Trophoblast cell (in vitro differentiated cells and primary cell): ENCODE results near the gene LZTFL1.

Source experiments
- DNase-seq, 2 donors: peaks; one replicate each; pipeline ENCODE4 v3.0.0-alpha.2; 2016
- H2AFZ ChIP-seq: 2 replicates; pipeline ENCODE4 v1.6.1; 2013; ENCODE audit warnings: low read length, moderate library complexity, mild to moderate bottlenecking; ENCODE audit not compliant: insufficient read depth, poor library complexity
- H2AK5ac ChIP-seq: 2 replicates; pipeline ENCODE4 v1.6.1; 2013; ENCODE audit warnings: mild to moderate bottlenecking, low read length
- H2BK120ac ChIP-seq: 2 replicates; pipeline ENCODE4 v1.6.1; 2013; ENCODE audit warnings: low read length, mild to moderate bottlenecking, moderate library complexity; ENCODE audit not compliant: insufficient read depth, poor library complexity
- H2BK12ac ChIP-seq: 2 replicates; pipeline ENCODE4 v1.6.1; 2013; ENCODE audit warnings: mild to moderate bottlenecking, low read length, moderate library complexity
- H2BK5ac ChIP-seq: 2 replicates; pipeline ENCODE4 v1.6.1; 2013; ENCODE audit warnings: low read length, low read depth, moderate library complexity, mild to moderate bottlenecking; ENCODE audit not compliant: poor library complexity
- H3K14ac ChIP-seq: 2 replicates; pipeline ENCODE4 v1.6.1; 2013; ENCODE audit warnings: mild to moderate bottlenecking, low read length
- H3K18ac ChIP-seq: 2 replicates; pipeline ENCODE4 v1.6.1; 2013; ENCODE audit warnings: mild to moderate bottlenecking, low read length
- H3K23ac ChIP-seq: 2 replicates; pipeline ENCODE4 v1.6.1; 2013; ENCODE audit warnings: low read length
- H3K27ac ChIP-seq: 2 replicates; pipeline ENCODE4 v1.5.1; 2013; ENCODE audit warnings: low read depth, mild to moderate bottlenecking, inconsistent platforms, low read length, moderate library complexity
- H3K27me3 ChIP-seq: 2 replicates; pipeline ENCODE4 v1.6.1; 2013; ENCODE audit warnings: inconsistent platforms, mild to moderate bottlenecking, low read length, moderate library complexity; ENCODE audit not compliant: insufficient read depth
- H3K36me3 ChIP-seq, 2 experiments: 1 replicate in 1 of 2; 2 replicates in 1 of 2; pipeline ENCODE4 v1.6.1; 2013; ENCODE audit warnings: low read length in 2 of 2, mild to moderate bottlenecking in 2 of 2, moderate library complexity in 1 of 2; ENCODE audit not compliant: insufficient read depth in 2 of 2, control insufficient read depth in 1 of 2
- H3K4ac ChIP-seq: 2 replicates; pipeline ENCODE4 v1.6.1; 2013; ENCODE audit warnings: low read depth, mild to moderate bottlenecking, low read length, moderate library complexity
- H3K4me1 ChIP-seq, 2 experiments: 1 replicate in 1 of 2; 2 replicates in 1 of 2; pipeline ENCODE4 v1.6.1; 2013; ENCODE audit warnings: low read length in 2 of 2, mild to moderate bottlenecking in 2 of 2, moderate library complexity in 1 of 2; ENCODE audit not compliant: insufficient read depth in 2 of 2, control insufficient read depth in 1 of 2
- H3K4me2 ChIP-seq: 2 replicates; pipeline ENCODE4 v1.6.1; 2013; ENCODE audit warnings: inconsistent platforms, mild to moderate bottlenecking, low read length, moderate library complexity
- H3K4me3 ChIP-seq: 2 replicates; pipeline ENCODE4 v1.5.1; 2013; ENCODE audit warnings: mild to moderate bottlenecking, low read depth, low read length, inconsistent platforms
- H3K79me1 ChIP-seq: one replicate; pipeline ENCODE4 v1.6.1; 2013; ENCODE audit warnings: low read length
- H3K79me2 ChIP-seq: 2 replicates; pipeline ENCODE4 v1.6.1; 2013; ENCODE audit warnings: low read length, mild to moderate bottlenecking; ENCODE audit not compliant: control insufficient read depth, insufficient read depth, poor library complexity
- H3K9ac ChIP-seq: 2 replicates; pipeline ENCODE4 v1.6.1; 2013; ENCODE audit warnings: mild to moderate bottlenecking, low read length
- H3K9me3 ChIP-seq: 2 replicates; pipeline ENCODE4 v1.6.1; 2013; ENCODE audit warnings: low read depth, mild to moderate bottlenecking, control low read depth, inconsistent platforms, low read length; ENCODE audit not compliant: insufficient read depth
- H4K12ac ChIP-seq: 2 replicates; pipeline ENCODE4 v1.6.1; 2013; ENCODE audit warnings: low read depth, mild to moderate bottlenecking, low read length, moderate library complexity
- H4K8ac ChIP-seq: 2 replicates; pipeline ENCODE4 v1.6.1; 2013; ENCODE audit warnings: low read depth, mild to moderate bottlenecking, low read length, moderate library complexity
- H4K91ac ChIP-seq: one replicate; pipeline ENCODE4 v1.6.1; 2013; ENCODE audit warnings: low read depth, mild to moderate bottlenecking, low read length, moderate library complexity
- WGBS: extraction: QIAGEN DNeasy Blood & Tissue Kit; methylation state at CpG from one replicate; pipeline ENCODE4 v1.1.7; 2013; ENCODE audit warnings: missing lambda C conversion rate; ENCODE audit not compliant: insufficient read length, insufficient coverage; ENCODE audit errors: extremely low coverage; 5-methylcytosine and 5-hydroxymethylcytosine counted together

Gene LZTFL1

GRCh38 chr3:45798034-45798433 is 43.9 kb downstream of the LZTFL1 start:
- Histone ChIP-seq H4K91ac (no peak overlapping the region), H3K4me1 (peaks cover 5 to 7% of the 10 kb centered on the region in 2 experiments)
- no CpG with 5 or more reads among the region's 4 CpGs for WGBS

DNA sequence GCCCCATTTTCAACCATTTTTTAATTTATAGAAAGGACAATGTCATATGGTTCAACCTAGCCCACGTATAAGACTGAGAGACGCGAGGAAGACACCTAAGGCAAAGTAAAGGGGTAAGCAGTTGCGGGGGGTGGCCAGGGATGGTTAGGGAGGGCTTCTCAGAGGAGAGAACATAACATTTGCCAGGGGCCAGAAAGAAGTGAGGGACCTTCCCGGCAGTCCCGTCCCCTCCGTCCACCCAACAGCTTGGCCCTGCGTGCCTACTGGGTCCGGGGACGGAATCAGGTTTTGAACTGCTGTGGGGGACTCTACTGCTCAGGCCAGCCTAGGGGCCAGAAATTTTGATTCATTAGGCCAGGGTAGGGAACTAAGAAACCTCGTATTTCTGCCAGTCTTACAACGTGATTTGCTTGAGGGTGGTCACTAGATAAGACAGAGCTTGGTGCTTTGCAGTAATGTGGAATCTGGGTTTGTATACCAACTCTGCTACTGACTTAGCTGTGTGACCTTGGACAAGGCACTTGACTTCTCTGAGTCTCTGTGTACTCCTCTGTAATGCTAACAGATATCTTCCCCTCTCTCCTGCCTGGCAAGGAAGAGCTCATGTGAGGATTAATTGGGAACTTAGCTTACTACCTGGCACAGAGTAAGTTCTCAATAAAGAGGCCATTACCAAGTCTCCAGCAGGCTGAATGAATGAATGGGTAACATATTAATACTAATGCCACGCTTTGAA is 44.8 kb downstream of the LZTFL1 start:
- Histone ChIP-seq H3K27ac (no peak overlapping the region), H4K8ac (no peak overlapping the region), H4K12ac (no peak overlapping the region), H2AFZ (no peak overlapping the region), H3K27me3 (peaks cover 26% of the 10 kb centered on the region), H3K23ac (no peak overlapping the region), H2AK5ac (no peak overlapping the region), H3K4me2 (peak overlapping the region; percentile 71), H3K79me1 (no peaks in the 10 kb centered on the region), H3K4me1 (peaks cover 5 to 7% of the 10 kb centered on the region in 2 experiments), H2BK5ac (no peak overlapping the region), H3K18ac (no peak overlapping the region), H3K4ac (no peak overlapping the region), H3K36me3 (no peaks in the 10 kb centered on the region), H3K79me2 (no peaks in the 10 kb centered on the region), H3K4me3 (no peak overlapping the region), H3K14ac (no peak overlapping the region), H2BK12ac (no peak overlapping the region), H3K9me3 (peaks cover 2% of the 10 kb centered on the region), H3K9ac (no peak overlapping the region), H2BK120ac (no peak overlapping the region), H4K91ac (no peak overlapping the region)
- no peak for DNase-seq
- no CpG with 5 or more reads among the region's 13 CpGs for WGBS

More at GRCh38 chr3:45798034-45798433, 43.9 kb downstream of the LZTFL1 start:
- Histone ChIP-seq H2AK5ac (no peak overlapping the region), H3K9ac (no peak overlapping the region), H3K4me3 (no peak overlapping the region), H3K4me2 (no peak overlapping the region), H3K23ac (no peak overlapping the region), H3K4ac (no peak overlapping the region), H3K9me3 (peaks cover 2% of the 10 kb centered on the region), H4K8ac (no peak overlapping the region), H3K79me2 (no peaks in the 10 kb centered on the region), H2BK12ac (no peak overlapping the region), H2AFZ (no peak overlapping the region), H4K12ac (no peak overlapping the region), H3K14ac (no peak overlapping the region), H3K36me3 (no peaks in the 10 kb centered on the region), H2BK5ac (no peak overlapping the region), H3K18ac (no peak overlapping the region), H3K79me1 (no peaks in the 10 kb centered on the region), H3K27ac (no peak overlapping the region), H3K27me3 (peaks cover 26% of the 10 kb centered on the region), H2BK120ac (no peak overlapping the region)
- no peak for DNase-seq

DNA sequence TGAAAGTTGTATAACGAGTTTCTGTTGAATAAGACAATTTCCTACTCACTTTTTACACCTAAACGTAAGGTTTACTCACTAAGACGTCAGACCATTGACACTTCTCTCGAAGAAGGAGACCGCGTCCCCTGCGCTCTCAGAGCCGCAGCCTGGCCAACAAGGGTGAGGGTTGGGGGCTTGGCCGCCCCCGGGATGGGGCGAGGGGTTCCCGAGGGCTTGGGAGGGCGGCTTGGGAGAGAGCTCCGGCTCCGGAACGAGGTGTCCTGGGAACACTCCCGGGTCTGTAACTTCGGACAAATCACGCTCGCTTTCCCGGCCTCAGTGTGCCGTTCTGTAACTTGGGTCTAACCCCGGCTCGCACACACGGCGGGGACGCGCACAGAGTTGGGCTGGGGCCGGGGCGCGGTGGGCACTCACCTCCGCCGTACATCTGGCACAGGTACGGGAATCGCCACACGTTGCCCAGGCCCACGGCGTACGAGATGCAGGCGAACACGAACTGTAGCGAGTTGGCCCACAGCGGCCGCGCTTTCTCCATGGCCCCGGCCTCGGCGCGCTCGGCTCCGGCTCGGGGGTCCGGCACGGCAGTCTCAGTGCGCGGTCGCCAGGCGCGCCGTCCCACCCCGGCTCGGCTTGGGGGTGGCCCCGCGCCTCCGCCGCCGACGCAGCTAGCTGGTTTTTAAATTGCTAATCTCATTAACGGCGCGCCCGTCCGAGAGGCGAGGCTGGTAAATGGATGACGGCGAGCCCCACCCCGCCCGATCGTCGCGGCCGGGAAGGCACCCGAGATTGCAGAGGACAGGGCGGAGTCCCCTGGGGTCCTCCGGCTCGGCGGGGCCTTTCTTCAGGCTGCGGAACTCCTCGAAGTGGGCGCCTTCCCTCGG is 45.8 kb downstream of the LZTFL1 start, which contains the start of gene SLC6A20:
Gene SLC6A20, minus strand, starts transcription at position 655 of the 884 bp plus-strand sequence. Its CDS starts 117 bp downstream, at position 538.
- Histone ChIP-seq H3K4ac (no peak within 1 kb of the TSS), H3K27ac (no peak within 1 kb of the TSS), H3K79me1 (no peaks in the 10 kb centered on the region), H2AK5ac (no peak within 1 kb of the TSS), H4K8ac (no peak within 1 kb of the TSS), H3K4me3 (peak within 1 kb of the TSS; percentile 10), H3K27me3 (peaks cover 26% of the 10 kb centered on the region), H3K18ac (no peak within 1 kb of the TSS), H2BK12ac (no peak within 1 kb of the TSS), H3K9me3 (peaks cover 2% of the 10 kb centered on the region), H4K12ac (no peak within 1 kb of the TSS), H2AFZ (peak within 1 kb of the TSS; percentile 44), H3K14ac (no peak within 1 kb of the TSS), H2BK5ac (no peak within 1 kb of the TSS), H3K4me1 (peaks cover 5 to 7% of the 10 kb centered on the region in 2 experiments), H4K91ac (no peak within 1 kb of the TSS), H2BK120ac (no peak within 1 kb of the TSS), H3K4me2 (peak within 1 kb of the TSS; percentile 71), H3K36me3 (no peaks in the 10 kb centered on the region), H3K9ac (no peak within 1 kb of the TSS), H3K79me2 (no peaks in the 10 kb centered on the region), H3K23ac (no peak within 1 kb of the TSS)
- DNase-seq = peak in 1 of 2 donors; percentile 18
- no CpG with 5 or more reads among the region's 91 CpGs for WGBS

- no peaks in the 10 kb centered on the region for H3K79me2 ChIP-seq
- H3K23ac ChIP-seq = no peak overlapping the region
- no peak overlapping the region for H4K91ac ChIP-seq
- H2AFZ ChIP-seq = no peak overlapping the region
- H2BK5ac ChIP-seq = no peak overlapping the region
- H3K4ac ChIP-seq = no peak overlapping the region
- H2BK120ac ChIP-seq = no peak overlapping the region
- WGBS = no CpG with 5 or more reads among the region's 14 CpGs
- no peak for DNase-seq
- H3K4me1 ChIP-seq = peaks cover 5 to 7% of the 10 kb centered on the region in 2 experiments
- peaks cover 26% of the 10 kb centered on the region for H3K27me3 ChIP-seq
- H3K79me1 ChIP-seq = no peaks in the 10 kb centered on the region
- H3K4me3 ChIP-seq = no peak overlapping the region
- H3K9me3 ChIP-seq = peaks cover 2% of the 10 kb centered on the region
- H3K4me2 ChIP-seq = no peak overlapping the region
- no peak overlapping the region for H2AK5ac ChIP-seq
- H3K14ac ChIP-seq = no peak overlapping the region
- no peak overlapping the region for H2BK12ac ChIP-seq
- H3K27ac ChIP-seq = no peak overlapping the region
- H3K9ac ChIP-seq = no peak overlapping the region
- H4K12ac ChIP-seq = no peak overlapping the region
- no peak overlapping the region for H3K18ac ChIP-seq
- no peaks in the 10 kb centered on the region for H3K36me3 ChIP-seq
- no peak overlapping the region for H4K8ac ChIP-seq
Observed at GRCh38 chr3:45795509-45795881, 46.4 kb downstream of the LZTFL1 start.
